ENCODE measurements around the gene PIAS4. TPM values are rescaled to one million over a fixed set of nuclear protein-coding genes. Genes with fewer than 3 reads are reported as not detected.

Gene PIAS4
- total and polyA plus RNA-seq, 2 donors (not counting 3 experiments of a cell fraction or from before 2014, with no cell fraction given), result 26.2 to 46.2 TPM

DNA sequence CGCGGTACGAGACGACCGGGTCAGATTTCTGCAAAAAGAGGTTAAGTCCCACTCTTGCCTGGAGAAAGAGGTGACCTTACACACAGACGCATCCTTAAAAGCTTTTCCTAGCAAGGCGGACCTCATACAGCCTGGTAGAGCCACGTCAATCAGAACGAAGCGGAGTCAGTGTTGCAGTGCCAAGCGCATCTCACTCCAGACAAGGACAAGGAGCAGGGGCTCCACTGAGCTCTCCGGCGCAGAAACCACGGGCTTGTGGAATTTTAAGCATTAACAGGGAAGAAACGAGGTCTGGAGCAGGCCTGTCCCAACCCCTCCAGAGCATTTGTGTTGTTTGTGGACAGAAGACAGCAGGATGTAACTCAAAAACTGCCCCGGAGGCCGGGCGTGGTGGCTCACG lies 29.4 kb upstream of the PIAS4 start:
- no peaks in the 10 kb centered on the region for H3K9me3 ChIP-seq (replicated peaks; ENCODE audit: control insufficient read depth, insufficient read depth, low read length)
- H3K27ac ChIP-seq (ENCODE audit: insufficient read depth, low read depth, low read length), result no peak overlapping the region
- peaks cover 76% of the 10 kb centered on the region for H3K79me2 ChIP-seq (ENCODE audit: control insufficient read depth, insufficient read depth, low read length)
- H3K4me2 ChIP-seq (ENCODE audit: insufficient read depth, low read length), result no peak overlapping the region
- intact Hi-C loops (cut with micrococcal nuclease) (no loop called here), dilution Hi-C loops (cut with MboI; ENCODE audit: extremely low pct_ligation_motif_present, low sequenced_read_pairs) (no loop called here)
- BruUV-seq (replicated peaks), result no TSS peak
- H3K4me1 ChIP-seq (ENCODE audit: control insufficient read depth, extremely low read depth, insufficient read depth, low read length), result peaks cover 2% of the 10 kb centered on the region
- ChIA-PET POLR2A (interaction anchor here (0.6 to 3.9 kb wide), 2 partner anchors 9 to 17 kb away, joined by 7 to 29 read pairs; no protein-coding TSS in a partner anchor), CTCF (no interaction called here)
- TF ChIP-seq MYC (IDR thresholded peaks at IDR 0.05; ENCODE audit: low read depth, low read length), result no peak
- TF ChIP-seq POLR2AphosphoS5 (IDR thresholded peaks at IDR 0.05; ENCODE audit: insufficient read depth, low read depth, low read length), result no peak
- no peak for TF ChIP-seq EZH2 (IDR thresholded peaks at IDR 0.05; ENCODE audit: borderline replicate concordance, low read depth, low read length, severe bottlenecking)
- TF ChIP-seq, protein P1, sequence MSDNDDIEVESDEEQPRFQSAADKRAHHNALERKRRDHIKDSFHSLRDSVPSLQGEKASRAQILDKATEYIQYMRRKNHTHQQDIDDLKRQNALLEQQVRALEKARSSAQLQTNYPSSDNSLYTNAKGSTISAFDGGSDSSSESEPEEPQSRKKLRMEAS (IDR thresholded peaks at IDR 0.05; ENCODE audit: insufficient read depth, insufficient read length), result no peak
- no peak for TF ChIP-seq JUN (IDR thresholded peaks at IDR 0.05; ENCODE audit: borderline replicate concordance, insufficient read depth, insufficient read length, low read depth)
- no peak for TF ChIP-seq CTCF (IDR thresholded peaks at IDR 0.05; ENCODE audit: extremely low read depth in 1 of 2, insufficient read depth in 1 of 2, low read depth in 1 of 2, low read length in 2 of 2)
- no peak for TF ChIP-seq POLR2A (IDR thresholded peaks at IDR 0.05; ENCODE audit: low read depth, low read length)
- no peak for TF ChIP-seq GATA2 (IDR thresholded peaks at IDR 0.05; ENCODE audit: insufficient read depth, insufficient read length, low read depth, low read length)
- no peak for TF ChIP-seq FOS (IDR thresholded peaks at IDR 0.05; ENCODE audit: borderline replicate concordance, insufficient read depth, low read length)
- no peaks in the 10 kb centered on the region for H3K9me1 ChIP-seq (replicated peaks; ENCODE audit: control insufficient read depth, extremely low read depth, insufficient read depth, low read length)
- H4K20me1 ChIP-seq (replicated peaks; ENCODE audit: control insufficient read depth, extremely low read depth, insufficient read depth, low read length), result no peaks in the 10 kb centered on the region
- peaks cover 57 to 76% of the 10 kb centered on the region in 2 experiments for H3K36me3 ChIP-seq (ENCODE audit: control insufficient read depth in 2 of 2, extremely low read depth in 1 of 2, insufficient read depth in 2 of 2, low read length in 2 of 2)
- FAIRE-seq, result no peak
- H3K4me3 ChIP-seq (replicated peaks in 1 of 3; ENCODE audit: insufficient read depth in 1 of 3, low read depth in 1 of 3, low read length in 3 of 3), result no peak overlapping the region
- no peaks in the 10 kb centered on the region for H3K27me3 ChIP-seq (ENCODE audit: control insufficient read depth in 2 of 2, insufficient read depth in 2 of 2, low read length in 2 of 2)
- H3K9ac ChIP-seq (replicated peaks; ENCODE audit: extremely low read depth, insufficient read depth, low read length), result no peak overlapping the region
- no peak for DNase-seq (ENCODE audit: low read depth, low spot score)
- no peak overlapping the region for H2AFZ ChIP-seq (ENCODE audit: low read depth, low read length)
